HG03135 (cell line): ENCODE measurements around the gene TTLL3.
A peak's percentile ranks its signal among the peaks of the same experiment; 100 is the strongest.
"Not testable (repeated sequence)": the region's sequence is repeated elsewhere in the genome, so short reads cannot be mapped to it uniquely, and the experiment has no call there.

Source experiments
- ATAC-seq: cut with Tn5 transposase; IDR thresholded peaks from one replicate; pipeline ENCODE4 v1.9.1; 2021; ENCODE audit warnings: mild to moderate bottlenecking, moderate library complexity; ENCODE audit not compliant: unreplicated experiment

The TTLL3 gene

DNA sequence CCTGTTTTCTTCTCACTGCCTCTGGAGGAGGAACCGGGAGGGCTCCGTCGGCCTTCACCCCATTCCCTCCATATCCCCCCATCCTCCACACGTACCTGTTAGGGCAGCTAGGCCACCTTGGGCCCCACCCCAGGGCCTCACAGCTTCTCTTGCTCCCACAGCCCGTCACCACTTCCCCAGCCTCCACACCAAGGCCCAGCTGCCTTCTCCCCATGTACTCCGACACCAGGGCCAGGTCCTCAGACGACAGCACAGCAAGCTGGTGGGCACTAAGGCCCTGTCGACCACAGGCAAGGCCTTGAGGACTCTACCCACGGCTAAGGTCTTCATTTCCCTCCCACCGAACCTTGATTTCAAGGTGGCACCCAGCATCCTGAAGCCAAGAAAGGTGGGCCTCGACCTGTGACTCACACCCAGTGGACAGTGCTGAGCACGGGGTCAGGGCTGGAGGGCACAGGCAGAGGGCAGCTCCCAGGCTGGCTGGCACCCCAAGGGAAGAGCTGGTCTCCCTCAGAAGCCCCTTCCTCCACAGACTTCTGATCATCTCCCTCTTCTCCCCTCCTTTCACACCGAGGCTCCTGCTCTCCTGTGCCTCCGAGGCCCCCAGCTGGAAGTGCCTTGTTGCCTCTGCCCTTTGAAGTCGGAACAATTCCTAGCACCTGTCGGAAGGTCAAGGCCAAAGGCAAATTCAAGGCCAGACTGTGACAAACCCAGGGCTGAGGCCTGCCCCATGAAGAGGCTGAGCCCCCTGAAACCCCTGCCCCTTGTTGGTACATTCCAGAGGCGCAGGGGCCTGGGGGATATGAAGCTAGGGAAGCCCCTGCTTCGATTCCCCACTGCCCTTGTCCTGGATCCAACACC is 24.7 kb downstream of the TTLL3 start:
- no peak for ATAC-seq

DNA sequence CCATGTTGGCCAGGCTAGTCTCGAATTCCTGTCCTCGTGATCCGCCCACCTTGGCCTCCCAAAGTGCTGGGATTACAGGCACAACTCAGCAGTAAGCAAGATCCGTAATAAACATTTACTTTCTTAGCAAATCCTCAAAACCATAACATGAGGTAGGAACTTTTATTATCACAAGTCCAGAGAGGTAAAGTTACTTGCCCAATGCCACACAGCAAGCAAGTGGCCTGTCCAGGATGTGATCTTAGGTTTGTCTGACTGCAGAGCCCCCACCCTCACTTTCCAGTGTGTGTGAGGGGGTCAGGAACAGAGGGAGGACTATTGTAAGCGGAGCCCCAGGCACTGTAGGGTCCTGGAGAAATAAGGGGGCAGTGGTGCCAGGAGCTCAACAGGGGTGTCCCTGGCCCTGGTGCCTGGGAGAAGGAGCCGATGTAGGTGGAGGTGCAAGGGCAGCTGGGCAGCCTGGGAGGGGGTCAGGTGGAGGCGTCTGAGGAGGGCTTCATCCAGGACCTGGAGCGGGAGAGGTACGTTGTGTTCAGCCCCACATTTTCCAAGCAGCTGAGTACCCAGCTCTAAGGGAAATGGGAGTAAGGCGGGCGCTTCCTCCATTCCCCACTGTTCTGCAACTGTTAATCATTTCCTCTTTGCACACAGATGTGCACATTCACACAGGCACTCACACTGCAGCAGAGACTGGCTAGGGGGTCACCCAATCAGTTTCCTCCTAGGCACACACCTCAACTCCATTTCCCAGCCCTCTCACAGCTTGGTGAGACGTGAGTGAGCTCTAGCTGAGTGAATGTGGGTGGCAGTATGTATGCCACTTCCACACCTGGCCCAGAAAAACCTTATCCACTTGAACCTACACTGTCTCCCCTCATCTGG is 27.9 kb downstream of the TTLL3 start:
- ATAC-seq, result no peak

DNA sequence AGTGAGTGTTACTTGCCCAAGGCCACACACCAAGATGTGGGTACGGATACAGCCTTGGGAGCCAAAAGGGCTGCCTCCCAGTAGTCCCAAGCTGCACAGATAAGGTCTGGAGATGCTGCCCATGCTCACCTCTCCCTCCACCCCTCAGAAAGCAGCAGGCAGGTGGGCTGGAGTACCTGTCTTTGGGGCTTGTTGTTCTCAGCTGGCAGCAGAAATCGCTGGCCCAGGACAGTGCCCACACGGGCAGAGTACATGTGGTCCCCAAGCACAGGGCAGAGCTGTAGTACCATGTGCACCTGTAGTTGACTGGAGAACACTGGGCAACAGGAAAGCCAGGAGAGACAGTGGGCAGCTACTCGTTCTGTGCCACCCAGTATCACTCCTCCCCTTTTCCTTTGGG is 28.8 kb downstream of the TTLL3 start:
- ATAC-seq, result no peak

DNA sequence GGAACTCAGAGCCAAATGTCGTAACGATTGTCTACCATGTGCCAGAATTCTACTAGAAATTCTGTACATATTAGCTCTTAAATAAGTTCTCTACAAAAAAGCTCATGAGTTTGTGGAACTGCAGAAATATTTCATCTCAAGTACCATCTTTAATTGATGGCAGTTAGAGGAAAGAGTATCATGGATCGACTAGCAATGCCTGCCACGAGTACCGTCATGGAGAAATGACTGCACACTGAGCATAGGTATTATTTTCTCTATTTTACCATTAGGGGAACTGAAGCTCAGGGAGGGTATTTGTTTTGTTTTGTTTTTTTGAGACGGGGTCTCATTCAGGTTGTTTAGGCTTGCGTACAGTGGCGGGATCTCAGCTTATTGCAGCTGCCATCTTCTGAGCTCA is 31.0 kb downstream of the TTLL3 start:
- no peak for ATAC-seq

DNA sequence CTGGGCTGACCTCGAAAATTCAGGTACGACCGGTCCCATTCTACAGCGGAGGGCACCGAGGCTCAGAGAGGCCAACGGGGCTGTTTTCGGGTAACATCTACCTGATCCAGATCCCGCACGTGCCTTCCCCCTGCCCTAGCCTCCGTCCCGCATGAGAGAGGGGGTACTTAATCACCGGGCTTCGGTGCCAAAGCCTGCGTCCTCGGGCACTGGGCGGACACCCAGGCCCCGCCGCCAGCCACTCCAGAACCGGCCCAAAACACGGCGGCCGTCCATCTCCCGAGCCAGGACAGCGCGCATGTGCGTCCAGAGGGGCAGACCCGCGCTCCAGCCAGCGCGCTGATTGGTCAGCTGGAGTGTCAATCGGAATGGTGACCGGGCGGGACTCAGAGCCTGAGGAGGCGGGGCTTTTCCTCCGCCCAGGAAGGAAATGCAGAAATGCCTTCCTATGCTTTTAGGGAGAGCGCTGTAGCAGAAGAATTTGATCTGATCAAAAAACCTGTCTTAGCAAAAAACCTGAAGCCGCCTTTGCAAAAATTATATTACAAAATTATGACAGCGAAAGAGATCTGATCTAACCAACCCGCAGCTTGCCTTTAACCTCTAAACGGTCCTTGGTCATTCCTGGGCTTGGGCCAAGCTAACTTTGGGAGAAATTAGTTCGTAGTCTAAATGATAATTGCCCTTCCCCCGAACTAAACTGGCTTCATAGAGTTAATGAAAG is 33.8 kb downstream of the TTLL3 start, which contains the start of gene RPUSD3:
Gene RPUSD3 (minus strand): TSS at position 294 of the 724 bp plus-strand sequence. CDS start 18 bp downstream, at position 276.
- ATAC-seq, result peak; percentile 98

DNA sequence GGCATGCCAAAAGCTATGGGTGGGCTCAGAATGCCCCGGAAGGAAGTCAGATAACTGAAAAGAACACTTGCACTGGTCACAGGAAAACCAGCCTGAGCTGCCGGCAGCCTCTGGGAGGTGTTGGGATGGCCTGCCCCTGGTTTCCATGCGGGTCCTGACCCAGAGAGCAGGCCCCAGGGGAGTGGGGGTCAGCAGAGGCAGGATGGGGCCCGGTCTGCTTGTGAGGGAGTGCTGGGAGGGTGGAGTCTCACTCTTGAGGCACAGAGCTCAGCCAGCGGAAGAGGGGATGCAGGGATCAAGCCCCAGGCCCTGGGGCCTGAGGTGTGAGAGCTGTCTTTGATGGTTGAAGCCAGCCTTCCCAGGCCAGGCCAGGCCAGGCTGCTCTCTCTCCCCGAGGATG is 36.2 kb downstream of the TTLL3 start:
- no peak for ATAC-seq

DNA sequence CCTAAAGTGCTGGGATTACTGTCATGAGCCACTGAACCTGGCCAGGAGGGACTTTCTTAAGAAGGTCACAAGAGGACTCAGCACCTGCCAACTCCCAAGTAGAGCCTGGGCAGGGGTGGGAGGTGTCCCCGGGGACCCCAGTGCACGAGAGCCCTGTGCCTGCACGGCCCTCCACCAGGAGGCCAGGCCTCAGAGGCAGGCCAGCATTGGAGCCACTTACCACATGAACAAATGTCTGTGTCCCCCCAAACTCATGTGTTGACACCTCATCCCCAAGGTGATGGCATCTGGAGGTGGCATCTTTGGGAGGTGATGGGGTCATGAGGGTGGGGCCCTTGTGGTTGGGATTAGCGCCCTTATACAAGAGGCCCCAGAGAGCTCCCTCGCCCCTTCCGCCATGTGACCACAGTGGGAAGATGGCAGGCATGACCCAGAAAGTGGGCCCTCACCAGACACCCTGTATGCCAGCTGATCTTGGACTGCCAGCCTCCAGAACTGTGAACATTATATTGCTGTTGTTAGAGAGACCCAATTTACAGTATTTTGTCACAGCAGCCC is 36.9 kb downstream of the TTLL3 start:
- no peak for ATAC-seq

DNA sequence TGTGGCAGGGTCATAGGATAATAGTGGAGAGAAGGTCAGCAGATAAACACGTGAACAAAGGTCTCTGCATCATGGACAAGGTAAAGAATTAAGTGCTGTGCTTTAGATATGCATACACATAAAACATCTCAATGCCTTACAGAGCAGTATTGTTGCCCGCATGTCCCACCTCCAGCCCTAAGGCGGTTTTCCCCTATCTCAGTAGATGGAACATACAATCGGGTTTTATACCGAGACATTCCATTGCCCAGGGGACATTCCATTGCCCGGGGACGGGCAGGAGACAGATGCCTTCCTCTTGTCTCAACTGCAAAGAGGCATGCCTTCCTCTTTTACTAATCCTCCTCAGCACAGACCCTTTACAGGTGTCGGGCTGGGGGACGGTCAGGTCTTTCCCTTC is 37.8 kb downstream of the TTLL3 start:
- not testable (repeated sequence) for ATAC-seq

DNA sequence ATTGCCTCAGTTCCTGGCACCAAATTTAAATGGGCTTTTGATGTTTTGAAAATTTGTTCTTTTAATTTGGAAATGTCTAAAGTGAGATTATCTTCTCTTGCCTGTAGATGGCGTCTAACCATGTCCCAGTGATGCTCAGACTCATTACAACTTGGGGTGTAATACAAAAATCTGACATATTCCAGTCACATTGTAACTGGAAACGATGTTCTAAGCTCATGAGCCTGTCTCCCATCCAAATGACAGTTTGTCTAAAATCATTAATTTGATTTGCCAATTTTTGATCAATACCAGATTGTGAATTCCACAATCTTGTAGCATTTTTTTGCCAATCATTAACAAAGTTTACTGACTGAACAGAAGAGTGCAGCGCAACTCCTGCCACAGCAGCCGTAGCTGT is 38.8 kb downstream of the TTLL3 start:
- not testable (repeated sequence) for ATAC-seq

DNA sequence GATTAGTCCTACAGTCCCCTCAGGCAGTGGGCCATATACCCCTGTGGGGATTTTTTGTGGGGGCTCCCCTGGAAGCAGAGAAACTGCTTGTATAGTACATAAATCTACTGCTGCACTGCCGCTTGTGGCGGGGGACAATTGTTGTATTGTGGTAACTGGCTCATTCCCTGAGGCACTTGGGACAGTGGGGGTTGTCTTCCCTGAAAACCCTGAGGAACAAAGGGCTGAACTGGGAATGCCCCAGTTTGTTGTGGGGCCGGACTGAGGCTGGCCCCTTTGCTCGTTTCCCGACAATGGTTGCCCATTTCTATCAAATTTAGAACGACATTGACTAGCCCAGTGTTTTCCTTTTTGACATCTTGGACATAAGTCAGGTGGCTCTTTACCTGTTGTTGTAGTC is 41.3 kb downstream of the TTLL3 start:
- not testable (repeated sequence) for ATAC-seq

DNA sequence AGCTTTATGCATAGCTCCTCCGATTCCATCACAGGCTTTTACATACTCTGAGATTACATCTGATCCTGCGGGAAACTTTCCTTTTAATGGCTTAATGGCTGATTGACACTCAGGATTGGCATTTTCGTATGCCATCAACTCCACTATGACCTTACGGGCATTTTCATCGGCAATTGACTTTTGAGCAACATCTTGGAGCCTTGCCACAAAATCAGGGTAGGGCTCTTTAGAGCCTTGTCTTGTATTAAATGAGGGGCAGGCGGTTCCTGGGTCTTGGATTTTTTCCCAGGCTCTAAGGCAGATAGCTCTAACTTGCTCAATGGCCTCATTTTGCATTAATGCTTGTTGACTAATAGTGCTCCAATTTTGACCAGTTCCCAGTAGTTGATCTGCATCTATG is 41.9 kb downstream of the TTLL3 start:
- ATAC-seq, result not testable (repeated sequence)

DNA sequence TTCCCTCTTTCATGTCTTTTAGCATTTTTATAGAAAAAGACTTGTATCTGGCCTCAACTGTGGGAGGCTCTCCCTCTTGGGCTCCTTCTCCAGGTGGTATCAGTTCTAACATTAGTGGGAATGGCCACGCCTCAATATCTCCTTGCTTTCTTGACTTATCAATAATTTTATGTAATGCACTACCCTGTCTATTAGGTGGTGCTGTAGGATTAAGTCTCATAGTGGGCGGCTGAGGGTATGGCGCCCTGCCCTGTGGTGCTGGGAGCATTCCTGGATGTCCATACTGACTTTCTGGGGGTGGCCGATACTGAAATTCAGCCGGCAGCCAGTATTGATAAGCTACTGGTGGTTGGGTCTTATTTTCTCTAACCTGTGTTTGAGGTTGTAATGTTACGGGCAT is 42.5 kb downstream of the TTLL3 start:
- no peak for ATAC-seq

DNA sequence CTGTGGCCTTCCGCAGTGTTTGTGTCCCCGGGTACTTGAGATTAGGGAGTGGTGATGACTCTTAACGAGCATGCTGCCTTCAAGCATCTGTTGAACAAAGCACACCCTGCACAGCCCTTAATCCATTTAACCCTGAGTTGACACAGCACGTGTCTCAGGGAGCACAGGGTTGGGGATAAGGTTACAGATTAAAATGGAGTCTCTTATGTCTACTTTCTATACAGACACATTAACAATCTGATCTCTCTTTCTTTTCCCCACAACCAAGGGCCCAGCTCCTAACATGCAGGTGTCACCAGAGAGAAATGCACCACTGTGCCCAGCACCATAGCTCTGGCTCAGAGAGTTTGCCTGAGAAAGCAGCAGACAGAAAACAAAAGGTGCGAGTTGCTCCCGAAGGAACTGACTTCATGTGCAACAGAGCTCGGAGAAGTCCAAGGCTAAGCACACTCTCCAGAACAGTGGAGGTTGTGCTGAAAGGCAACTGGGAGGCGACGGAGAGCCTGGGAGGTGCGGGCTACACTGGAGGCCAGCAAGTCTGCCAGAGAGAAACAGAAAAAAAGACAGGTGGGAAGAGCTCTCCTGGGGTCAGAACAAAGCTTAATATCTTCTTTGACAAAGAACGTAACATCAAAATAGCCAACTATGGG is 44.4 kb downstream of the TTLL3 start:
- not testable (repeated sequence) for ATAC-seq

DNA sequence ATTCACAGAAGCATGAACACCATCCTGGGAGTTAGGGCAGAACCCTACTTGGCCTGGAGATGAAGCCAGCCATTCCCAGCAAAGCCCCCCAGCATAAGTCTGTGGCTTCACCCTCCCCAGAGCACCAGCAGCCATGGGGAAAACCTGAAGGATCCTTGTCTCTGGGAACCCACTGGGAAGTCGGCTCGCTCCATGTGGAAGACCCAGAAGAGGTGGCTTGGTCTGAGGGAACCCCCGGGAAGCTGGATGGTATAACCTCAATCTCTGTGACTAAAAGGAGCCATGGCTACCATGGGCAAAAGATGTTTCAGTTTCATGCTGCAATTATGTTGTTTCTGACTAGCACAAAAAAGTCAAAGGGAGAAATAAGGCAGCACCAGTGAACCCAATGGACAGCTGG is 45.5 kb downstream of the TTLL3 start:
- no peak for ATAC-seq

DNA sequence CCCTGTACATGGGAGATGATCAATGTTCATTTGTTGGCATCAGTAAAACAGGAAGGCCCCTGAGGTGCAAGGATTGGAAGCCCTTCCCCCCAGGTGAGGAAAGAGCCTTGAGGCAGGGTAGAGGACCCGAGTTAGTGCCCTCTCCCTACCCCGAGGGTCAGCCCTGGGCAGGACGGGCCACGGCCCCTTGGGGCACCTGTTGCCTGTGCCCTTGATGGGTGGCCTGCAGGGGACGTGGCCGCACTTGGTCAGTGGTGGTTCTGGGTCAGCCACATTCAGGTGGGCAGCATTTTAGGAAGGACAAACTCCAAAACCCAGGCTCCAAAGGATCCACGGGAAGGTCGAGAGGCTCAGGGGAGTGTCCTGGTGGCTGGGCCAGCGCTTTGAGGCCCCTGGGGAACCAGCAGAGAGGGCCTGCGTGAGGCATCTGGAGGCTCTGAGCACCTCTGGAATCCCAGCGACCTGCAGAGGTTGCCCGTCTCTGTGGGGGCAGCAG is 49.5 kb downstream of the TTLL3 start:
- ATAC-seq, result no peak

DNA sequence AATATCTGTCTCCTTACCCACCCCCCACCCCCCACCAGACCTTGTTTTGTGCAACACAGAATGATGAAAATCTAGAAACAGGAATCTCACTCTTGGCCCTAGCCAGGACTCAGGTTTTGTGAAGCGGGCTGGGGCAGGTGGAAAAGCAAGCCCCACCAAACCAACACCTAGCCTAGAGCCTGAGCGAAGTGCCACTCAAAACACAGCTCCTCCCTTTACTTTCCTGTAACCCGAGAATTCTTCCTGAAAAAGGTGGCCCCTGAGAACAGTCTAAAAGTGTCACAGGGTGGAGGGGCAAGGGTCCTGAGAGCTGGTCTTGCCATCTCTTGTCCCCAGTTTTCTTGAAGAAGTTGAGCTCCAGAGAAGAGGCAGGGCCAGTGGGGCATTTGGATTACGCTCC is 51.1 kb downstream of the TTLL3 start:
- no peak for ATAC-seq

DNA sequence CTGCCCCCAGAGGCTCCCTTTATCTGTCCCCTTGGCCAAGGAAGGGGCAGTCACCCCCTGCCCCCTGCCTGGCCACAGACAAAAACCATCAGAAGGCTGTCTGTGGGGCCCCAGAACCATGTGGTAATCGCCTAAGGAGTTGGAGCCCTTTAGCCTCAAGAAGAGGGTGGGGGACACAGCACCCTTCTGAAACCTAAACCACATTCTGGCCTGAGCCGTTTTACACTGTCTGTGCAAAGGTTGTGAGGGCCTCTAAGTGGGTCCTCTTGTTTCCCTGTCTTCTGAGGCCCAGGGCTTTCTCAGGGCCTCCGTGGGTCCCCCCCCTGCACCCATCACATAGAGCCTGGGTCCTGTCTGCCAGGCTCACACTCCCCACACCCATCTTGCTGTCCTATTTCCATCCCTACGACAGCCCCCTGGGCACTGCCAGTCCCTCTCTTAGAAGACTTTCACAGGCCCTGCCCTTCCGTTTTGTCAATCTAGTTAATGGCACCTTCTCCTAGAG is 51.6 kb downstream of the TTLL3 start:
- ATAC-seq, result no peak

DNA sequence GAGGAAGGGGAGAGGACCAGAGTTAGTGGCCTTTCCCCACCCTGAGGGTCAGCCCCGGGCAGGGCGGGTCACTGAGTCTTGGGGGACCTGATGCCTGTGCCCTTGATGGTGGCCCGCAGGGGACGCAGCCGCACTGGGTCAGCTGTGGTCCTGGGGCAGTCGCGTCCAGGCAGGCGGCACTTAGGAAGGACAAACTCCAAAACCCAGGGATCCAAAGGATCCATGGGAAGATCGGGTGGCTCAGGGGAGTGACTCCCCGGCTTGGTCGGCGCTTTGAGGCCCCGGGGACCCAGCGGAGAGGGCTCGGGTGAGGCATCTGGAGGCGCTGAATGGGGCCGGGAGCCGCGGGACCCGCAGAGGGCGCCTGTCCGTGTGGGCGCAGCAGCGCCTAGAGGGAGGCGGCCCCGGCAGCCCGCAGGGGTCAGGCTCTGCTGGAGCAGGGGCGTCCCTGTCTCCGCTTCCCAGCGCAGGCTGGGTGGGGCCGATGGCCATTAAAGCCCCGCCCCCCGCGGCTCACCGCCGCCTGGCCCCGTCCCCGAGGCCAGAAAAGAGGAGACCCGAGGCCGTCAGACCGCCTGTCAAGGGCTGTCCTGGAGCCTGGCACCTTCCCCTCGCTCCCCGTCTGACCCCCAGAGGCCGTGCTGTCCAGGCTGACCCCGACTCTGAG is 52.5 kb downstream of the TTLL3 start:
- ATAC-seq, result no peak

DNA sequence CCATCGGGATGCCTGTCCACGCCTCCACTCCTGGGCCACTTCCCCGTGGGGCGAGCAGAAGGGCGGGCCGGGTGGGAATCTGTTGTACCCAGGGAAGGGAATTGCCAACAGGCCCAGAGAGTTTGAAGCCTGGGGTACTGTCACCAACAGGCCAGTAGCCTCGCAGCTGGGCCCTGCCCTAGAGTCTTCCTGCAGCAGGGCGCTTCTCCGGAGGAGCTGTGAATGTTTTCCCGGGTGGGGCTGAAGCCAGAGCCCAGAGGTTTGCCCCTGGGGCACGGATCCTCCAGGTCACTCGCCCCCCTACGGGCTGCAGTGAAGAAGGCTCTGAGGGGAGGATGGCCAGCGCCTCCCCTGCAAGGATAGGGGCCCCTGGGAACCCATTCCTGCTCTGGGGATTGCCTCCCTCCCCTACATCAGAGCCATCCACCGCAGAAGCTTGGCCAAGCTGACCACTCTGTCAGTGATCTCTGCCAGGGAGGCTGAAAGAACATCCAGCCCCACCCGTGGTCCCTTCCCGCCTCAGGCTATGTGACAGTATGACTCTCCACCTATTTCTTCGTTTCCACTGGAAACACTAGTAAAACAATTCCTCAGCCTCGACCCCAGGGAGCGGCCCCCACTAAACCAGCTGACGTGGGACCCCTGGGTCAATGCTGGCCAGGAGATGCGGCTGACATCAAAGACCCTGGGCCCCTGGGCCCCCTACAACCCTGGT is 53.2 kb downstream of the TTLL3 start:
- no peak for ATAC-seq
